Loucy (cell line): Measurements from ENCODE around the gene SSBP2.

Experiments used
- H2AFZ ChIP-seq: fragments of 200-600 bp; sonication (generic); 2 replicates; pipeline ENCODE4 v1.6.0; 2016; ENCODE audit warnings: antibody characterized with exemption, mild to moderate bottlenecking, low read length, moderate library complexity
- H3F3A ChIP-seq: fragments of 200-600 bp; 2 replicates; pipeline ENCODE4 v1.6.0; 2016; ENCODE audit warnings: antibody characterized with exemption, low read depth, mild to moderate bottlenecking
- H3K27me3 ChIP-seq: fragments of 200-600 bp; sonication (generic); 2 replicates; pipeline ENCODE4 v1.6.1; 2014; ENCODE audit warnings: low read length, mild to moderate bottlenecking; ENCODE audit not compliant: insufficient read depth, poor library complexity, severe bottlenecking
- H3K36me3 ChIP-seq: fragments of 200-600 bp; sonication (generic); 2 replicates; pipeline ENCODE4 v1.6.1; 2016; ENCODE audit warnings: low read length; ENCODE audit not compliant: insufficient read depth
- H3K4me1 ChIP-seq: fragments of 200-600 bp; sonication (generic); 2 replicates; pipeline ENCODE4 v1.5.1; 2014; ENCODE audit warnings: low read length, mild to moderate bottlenecking; ENCODE audit not compliant: insufficient read depth, poor library complexity, severe bottlenecking
- H3K4me2 ChIP-seq: fragments of 200-600 bp; sonication (generic); 2 replicates; pipeline ENCODE4 v1.6.0; 2014; ENCODE audit warnings: antibody characterized with exemption, low read length, low read depth, mild to moderate bottlenecking; ENCODE audit not compliant: poor library complexity, severe bottlenecking
- H3K4me3 ChIP-seq: fragments of 200-600 bp; sonication (generic); 2 replicates; pipeline ENCODE4 v1.5.1; 2014; ENCODE audit warnings: low read length, mild to moderate bottlenecking, mixed read lengths; ENCODE audit not compliant: poor library complexity, severe bottlenecking
- H3K79me2 ChIP-seq: fragments of 200-600 bp; sonication (generic); 2 replicates; pipeline ENCODE4 v1.6.1; 2014; ENCODE audit warnings: low read length; ENCODE audit not compliant: insufficient read depth
- H3K9ac ChIP-seq: fragments of 200-600 bp; sonication (generic); 2 replicates; pipeline ENCODE4 v1.6.0; 2014; ENCODE audit warnings: mild to moderate bottlenecking, low read depth, low read length, moderate library complexity; ENCODE audit not compliant: poor library complexity, severe bottlenecking
- H3K9me2 ChIP-seq: fragments of 200-600 bp; sonication (generic); replicated peaks from 2 replicates; pipeline ENCODE4 v1.6.1; 2016; ENCODE audit warnings: low read depth, low read length, mixed read lengths
- H3K9me3 ChIP-seq: fragments of 200-600 bp; sonication (generic); 2 replicates; pipeline ENCODE4 v1.6.1; 2014; ENCODE audit warnings: mild to moderate bottlenecking, antibody characterized with exemption, low read length, low read depth; ENCODE audit not compliant: insufficient read depth
- H4K20me1 ChIP-seq: fragments of 200-600 bp; sonication (generic); 2 replicates; pipeline ENCODE4 v1.6.0; 2014; ENCODE audit warnings: antibody characterized with exemption, low read length, mild to moderate bottlenecking; ENCODE audit not compliant: insufficient read depth, poor library complexity, severe bottlenecking
- CTCF ChIP-seq: fragments of 200-600 bp; sonication (generic); conservative IDR thresholded peaks from 2 replicates; pipeline ENCODE4 v1.5.1; 2014; ENCODE audit warnings: mild to moderate bottlenecking, antibody characterized with exemption, low read length
- EZH2phosphoT487 ChIP-seq: fragments of 200-600 bp; IDR thresholded peaks from 2 replicates; pipeline ENCODE4 v1.6.1; 2018; ENCODE audit warnings: antibody characterized with exemption, mild to moderate bottlenecking, moderate library complexity, borderline replicate concordance

Gene SSBP2

DNA sequence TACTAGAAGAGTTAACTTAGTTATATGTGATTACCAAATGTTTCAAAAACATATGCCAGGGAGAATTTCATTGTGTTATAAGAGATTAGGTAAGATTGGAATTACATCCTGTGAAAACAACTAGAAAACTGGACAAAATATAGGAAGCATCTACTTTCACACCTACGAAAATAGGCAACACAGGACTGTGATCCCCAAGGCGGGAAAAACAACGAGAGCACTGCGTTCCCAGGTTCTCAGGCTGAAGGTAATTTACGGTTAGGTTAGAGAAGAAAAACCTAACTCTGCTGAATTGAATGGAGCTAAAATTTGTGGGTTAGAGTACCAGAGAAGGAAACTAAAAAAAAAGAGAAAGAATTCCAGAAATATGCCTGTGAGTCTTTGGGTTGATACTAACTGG is 385.4 kb downstream of the SSBP2 start:
- H3K9ac ChIP-seq: no peak overlapping the region
- H3K9me3 ChIP-seq: no peaks in the 10 kb centered on the region
- H4K20me1 ChIP-seq: no peaks in the 10 kb centered on the region
- no peaks in the 10 kb centered on the region for H3F3A ChIP-seq
- no peaks in the 10 kb centered on the region for H3K9me2 ChIP-seq
- H3K79me2 ChIP-seq: no peaks in the 10 kb centered on the region
- no peaks in the 10 kb centered on the region for H3K36me3 ChIP-seq
- no peak overlapping the region for H2AFZ ChIP-seq
- H3K4me3 ChIP-seq: no peak overlapping the region
- no peak overlapping the region for H3K4me2 ChIP-seq
- no peak for TF ChIP-seq CTCF
- no peak for TF ChIP-seq EZH2phosphoT487
- peaks cover 8% of the 10 kb centered on the region for H3K4me1 ChIP-seq
- no peaks in the 10 kb centered on the region for H3K27me3 ChIP-seq

DNA sequence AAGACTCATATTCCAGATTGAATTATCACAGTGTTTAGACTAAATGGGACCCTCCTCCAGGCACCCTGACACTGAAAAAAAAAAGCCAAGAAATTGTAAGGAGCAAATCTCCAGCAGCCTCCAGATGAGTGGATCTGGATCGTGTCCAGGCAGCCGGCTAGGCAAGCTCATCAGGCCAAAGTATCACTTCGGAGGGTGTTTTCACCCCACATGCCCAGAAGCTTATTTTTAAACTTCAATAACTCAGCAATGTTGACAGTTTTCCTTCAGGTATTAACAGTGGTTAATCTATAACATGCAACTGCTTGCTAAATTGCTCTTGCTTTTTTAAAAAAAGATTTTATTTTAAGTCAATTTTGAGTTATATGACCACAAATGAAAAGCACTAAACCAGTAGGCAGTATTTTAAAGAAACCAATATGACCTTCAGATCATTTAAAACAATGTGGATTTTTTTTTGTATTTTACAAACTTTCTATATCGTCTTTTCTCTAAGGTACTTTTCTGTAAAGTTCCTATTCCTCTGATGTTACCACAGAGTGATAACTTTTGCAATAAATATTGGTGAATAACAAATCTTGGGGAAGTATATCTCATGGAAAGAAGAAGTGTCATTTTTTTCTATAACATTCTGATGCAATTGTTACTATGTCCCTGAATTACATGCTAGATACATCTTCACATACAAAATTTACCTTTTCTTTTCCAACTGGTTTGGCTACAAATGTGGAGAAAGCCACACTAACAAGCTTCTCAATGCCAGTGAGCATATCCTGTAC is 387.6 kb downstream of the SSBP2 start:
- H3K4me3 ChIP-seq: no peak overlapping the region
- H3K9ac ChIP-seq: no peak overlapping the region

More for the DNA sequence above, 387.6 kb downstream of the SSBP2 start:
- H3K79me2 ChIP-seq: no peaks in the 10 kb centered on the region
- no peaks in the 10 kb centered on the region for H3K9me3 ChIP-seq
- no peak overlapping the region for H3K4me2 ChIP-seq
- H4K20me1 ChIP-seq: no peaks in the 10 kb centered on the region
- no peaks in the 10 kb centered on the region for H3K9me2 ChIP-seq
- no peaks in the 10 kb centered on the region for H3F3A ChIP-seq
- no peak overlapping the region for H2AFZ ChIP-seq
- no peaks in the 10 kb centered on the region for H3K27me3 ChIP-seq
- H3K36me3 ChIP-seq: no peaks in the 10 kb centered on the region
- no peak for TF ChIP-seq CTCF
- no peak for TF ChIP-seq EZH2phosphoT487
- no peaks in the 10 kb centered on the region for H3K4me1 ChIP-seq
